NCI-H1436 treated with DMSO at 0.1 percent for 48 hours (cell line): Measurements from ENCODE around the gene NOTCH3.

Source experiments
- DNase-seq: peaks from one replicate; lab custom pipeline; 2025; lab: John Stamatoyannopoulos, UW

The NOTCH3 gene

GRCh38 chr19:15161028-15161984 is 39.5 kb downstream of the NOTCH3 start:
- no peak for DNase-seq

- DNase-seq = no peak
Observed at GRCh38 chr19:15159251-15159650, 41.5 kb downstream of the NOTCH3 start.

DNA sequence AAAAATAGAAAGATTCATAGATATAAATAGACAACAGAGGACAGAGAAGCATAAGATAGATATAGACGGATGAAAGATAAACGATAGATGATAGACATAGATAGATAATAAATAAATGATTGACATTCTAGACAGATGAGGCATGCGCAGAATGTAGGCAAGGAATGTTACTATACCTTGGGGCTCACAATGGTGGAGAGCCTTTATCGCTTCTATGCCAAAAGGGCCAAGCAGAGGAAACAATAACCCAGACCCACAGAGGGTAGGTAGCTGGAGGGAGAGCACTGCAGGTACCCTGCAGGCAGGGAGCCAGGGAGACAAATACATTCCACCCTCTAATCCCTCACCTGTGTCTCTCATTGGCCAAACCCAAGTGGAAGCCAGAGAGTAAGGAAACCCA is 44.4 kb downstream of the NOTCH3 start:
- no peak for DNase-seq

DNA sequence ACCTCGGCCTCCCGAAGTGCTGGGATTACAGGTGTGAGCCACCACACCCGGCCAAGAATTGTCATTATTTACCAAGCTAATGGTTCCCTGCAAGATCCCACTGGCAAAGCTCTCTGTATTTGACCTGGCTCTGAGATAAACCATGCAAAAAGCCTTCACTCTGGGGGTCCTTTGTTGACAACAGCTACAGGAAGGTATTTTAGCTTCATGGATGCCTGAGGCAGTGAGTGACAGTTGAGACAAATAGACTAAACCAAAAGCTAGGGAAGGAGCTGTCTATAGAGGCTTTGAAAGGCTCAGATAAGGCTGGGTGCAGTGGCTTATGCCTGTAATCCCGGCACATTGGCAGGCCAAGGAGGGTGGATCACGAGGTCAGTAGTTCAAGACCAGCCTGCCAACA is 45.5 kb downstream of the NOTCH3 start:
- DNase-seq = no peak

GRCh38 chr19:15154002-15154612 is 46.7 kb downstream of the NOTCH3 start:
- no peak for DNase-seq

GRCh38 chr19:15149737-15150136 is 51.1 kb downstream of the NOTCH3 start:
- no peak for DNase-seq

- DNase-seq = no peak
Observed at GRCh38 chr19:15147090-15147489, 53.7 kb downstream of the NOTCH3 start.

DNA sequence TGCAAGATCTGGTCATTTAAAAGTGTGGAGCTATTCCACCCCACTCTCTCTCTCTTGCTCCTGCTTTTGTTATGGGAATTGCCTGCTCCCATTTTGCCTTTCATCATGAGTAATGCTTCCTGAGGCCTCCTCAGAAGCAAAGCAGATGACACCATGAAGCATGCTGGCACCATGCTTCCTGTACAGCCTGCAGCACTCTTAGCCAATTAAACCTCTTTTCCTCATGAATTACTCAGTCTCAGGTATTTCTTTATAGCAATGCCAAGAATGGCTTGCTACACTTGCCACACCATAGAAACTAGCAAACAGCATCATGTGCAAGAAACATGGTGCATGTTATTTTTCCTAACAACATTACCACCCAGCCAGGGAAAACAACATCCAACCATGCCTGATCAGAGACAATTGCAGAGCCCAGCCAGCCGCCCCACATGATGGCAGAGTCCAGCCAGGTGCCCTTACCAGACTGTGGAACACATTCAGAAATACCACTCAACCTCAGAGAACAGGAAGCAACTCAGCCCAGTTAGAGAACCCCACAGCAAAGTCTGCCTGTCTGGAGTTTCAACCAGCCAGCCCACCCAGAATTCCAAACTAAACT is 56.6 kb downstream of the NOTCH3 start:
- no peak for DNase-seq

GRCh38 chr19:15142313-15142712 is 58.5 kb downstream of the NOTCH3 start:
- DNase-seq = no peak

- DNase-seq = no peak
Observed at GRCh38 chr19:15141143-15141542, 59.7 kb downstream of the NOTCH3 start.

DNA sequence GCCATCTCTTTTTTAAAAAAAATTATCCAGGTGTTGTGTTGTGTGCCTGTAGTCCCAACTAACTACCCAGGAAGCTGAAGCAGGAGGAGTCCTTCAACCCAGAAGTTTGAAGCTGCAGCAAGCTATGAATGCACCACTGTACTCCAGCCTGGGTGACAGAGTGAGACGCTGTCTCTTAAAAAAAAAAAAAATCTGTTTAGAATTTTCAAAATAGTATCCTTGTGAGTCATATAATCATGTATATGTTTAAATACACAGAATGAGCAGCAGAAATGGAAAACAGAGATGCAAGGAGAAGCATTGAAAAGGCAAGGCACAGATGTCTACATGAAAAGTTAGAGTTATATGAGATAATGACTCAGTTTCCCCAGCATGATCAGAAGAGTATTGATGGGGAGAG is 62.4 kb downstream of the NOTCH3 start:
- DNase-seq = no peak

DNA sequence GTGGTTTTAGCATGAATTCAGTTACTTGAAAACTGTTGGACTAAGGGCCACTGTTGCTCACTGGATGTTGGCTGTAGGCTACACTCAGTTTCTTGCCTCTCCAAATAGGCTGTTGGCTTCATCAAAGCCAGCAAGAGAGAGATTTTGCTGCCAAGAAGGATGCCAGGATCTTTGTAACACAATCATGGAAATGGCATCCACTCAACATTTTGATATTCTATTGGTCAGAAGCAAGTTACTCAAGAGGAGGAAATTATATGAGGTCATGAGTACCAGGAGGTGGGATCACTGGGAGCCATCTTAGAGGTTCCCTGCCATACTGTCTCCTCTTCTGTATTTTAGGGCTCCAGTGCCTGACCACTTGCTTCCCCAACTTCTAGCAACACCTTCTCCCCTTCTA is 63.0 kb downstream of the NOTCH3 start:
- no peak for DNase-seq

DNA sequence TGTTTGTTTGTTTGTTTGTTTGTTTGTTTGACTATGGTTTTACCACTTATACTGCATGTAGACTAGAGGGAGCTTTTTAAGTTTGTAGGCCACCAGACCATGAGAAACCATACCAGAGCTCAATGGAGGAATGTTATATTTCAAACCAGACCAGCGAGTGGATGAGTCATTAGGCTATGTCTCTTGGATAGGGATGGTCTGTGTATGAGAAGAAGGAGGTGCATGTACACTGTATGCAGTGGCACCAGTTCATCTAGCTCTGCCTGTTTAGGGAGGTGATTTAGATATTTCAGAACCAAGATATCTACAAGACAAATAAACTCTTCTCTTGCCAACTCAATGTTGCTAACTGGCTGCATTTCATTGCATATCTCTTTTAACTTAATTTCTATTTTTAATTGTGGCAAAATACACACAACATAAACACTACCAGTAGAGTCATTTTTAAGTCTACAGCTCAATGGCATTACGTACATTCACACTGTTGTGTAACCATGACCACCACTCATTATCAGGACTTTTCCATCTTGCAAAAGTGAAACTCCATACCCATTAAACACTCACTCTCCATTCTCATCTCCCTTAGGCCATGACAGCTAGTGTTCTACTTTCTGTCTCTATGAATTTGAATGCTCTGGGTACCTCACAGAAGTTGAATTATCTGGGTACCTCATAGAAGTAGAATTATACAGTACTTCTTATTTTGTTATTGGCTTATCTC is 64.4 kb downstream of the NOTCH3 start:
- no peak for DNase-seq

DNA sequence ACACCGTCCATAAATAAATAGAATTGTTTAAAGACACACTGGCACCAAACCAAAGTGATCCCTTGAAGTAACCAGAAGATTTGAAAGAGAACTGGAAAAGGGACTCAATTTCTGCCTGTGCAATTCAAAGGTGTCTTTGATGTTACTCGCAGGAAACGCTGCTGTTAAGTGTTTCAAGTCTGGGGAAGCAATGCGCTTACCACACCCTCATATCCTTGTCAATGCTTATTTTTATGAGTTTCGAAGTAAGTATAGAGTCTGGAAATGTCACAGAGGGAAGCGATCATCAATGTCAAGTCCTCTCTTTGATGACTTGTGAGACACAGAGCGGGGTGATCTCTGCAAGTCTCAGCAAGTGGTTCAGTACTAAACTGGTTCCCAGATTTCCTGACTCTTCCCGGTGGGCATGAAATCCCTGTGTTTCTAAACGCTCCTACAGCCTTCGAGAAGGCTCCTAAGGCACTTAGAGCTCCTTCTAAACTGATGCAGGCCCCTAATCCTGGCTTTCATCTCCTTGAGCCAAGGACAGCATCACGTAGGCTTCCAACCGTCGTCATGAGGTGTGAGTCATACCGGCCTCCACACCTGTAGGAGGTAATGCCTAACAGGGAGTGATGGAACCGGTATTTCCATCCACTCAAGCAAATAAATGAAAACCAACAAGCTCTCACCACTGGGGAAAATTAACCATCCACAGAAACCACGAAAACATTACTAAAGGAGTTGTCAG is 70.8 kb downstream of the NOTCH3 start:
- DNase-seq = no peak

- DNase-seq = no peak
Observed at GRCh38 chr19:15128162-15128770, 72.5 kb downstream of the NOTCH3 start.

DNA sequence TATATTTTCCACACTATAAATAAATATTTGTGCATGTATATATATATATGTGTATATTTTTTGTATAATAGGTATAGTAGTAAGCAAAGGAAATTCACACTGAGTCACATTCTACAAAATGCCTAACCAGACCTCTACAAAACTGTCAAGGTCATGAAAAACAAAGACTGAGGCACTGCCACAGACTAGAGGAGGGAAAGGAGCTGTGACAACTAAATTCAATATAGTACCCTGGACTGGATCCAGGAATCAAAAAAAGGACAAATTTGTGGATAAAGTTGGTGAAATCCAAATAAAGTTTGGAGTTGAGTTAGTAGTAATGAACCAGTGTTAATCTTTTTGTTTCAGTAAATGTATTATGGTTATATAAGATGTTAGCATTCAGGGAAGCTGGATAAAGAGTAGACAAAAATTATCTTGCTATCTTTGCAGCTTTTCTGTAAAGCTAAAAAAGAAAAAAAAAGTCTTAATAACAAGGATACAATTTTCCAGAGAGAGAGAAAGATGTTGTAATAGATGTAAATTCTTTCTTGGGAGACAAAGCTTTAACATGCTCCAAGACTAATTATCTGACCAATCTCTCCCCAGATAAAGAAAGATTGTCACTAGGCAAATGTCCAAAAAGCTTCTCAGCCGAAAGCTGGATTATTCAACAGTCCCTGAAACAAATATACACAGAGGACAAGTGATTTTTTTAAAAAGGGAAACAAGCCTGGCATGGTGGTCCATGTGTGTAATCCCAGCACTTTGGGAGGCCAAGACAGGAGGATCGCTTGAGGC is 74.5 kb downstream of the NOTCH3 start:
- no peak for DNase-seq

DNA sequence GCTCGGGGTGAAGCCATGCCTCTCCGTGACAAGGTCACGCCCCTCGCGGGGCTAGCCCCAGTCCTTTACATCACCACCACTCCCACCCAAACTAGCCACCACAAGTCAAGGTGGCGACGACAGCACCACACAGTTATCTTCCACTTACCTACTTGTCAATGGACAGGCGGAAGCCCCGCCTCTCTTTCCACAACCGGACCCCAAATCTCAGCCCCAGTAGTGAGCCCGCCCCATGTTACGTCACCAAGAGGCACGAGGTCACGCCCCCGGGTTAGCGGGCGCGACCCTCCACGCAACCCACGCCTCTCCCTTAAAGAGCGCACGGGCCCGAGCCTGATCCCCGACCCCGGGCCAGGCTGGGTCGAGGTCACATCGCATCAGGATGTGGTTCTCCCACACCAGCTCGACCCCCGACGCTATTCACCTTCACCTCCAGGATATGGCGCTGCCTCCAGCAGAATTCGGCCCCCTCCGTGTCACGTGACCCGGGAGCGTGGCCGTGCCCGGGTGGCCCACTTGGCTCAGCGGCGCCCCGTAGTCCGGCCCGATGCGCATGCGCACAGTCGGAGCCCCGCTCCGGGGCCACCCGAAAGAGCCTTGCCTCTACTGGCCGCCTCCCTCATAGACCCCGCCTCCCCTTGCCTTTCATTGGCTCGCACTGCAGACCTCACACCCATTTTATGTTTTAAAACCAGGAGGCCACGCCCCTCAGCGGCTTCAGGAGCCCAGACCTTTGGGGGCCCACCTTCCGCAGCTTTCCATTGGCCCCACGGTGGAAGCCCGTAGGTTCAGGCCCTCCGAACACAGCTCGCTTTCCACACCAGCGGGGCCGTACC is 75.3 kb downstream of the NOTCH3 start:
- peak; percentile 86 for DNase-seq

DNA sequence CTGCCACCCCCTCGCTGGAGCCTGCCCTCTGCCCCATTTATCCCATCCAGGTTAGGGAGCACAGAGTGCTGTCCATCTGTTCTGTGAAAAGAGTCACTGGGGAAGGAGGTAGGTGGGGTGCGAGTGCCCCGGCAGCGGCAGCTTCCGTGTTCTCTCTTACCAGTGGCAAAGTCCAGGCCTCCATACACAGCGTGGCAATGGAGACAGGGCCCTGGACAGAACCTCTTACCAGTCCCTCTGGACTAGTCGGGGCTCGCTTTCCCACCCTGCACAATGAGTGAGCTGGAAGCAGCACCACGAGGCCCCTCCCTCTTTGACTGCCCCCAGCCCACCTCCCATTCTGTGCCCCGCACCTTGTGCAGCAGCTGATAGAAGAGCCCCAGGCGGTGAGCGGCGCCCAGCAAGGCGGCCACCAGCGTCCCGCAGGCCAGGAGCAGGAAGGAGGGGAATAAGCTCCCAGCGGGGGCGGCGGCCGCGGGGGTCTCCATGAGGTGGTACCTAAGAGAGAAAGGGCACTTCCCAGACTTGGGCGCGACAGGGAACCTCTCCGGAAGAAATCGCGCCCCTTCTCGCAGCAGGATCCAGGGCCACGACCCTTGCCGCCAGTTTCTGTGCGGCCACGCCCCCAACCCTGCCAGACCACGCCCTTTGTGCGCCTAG is 76.1 kb downstream of the NOTCH3 start:
- no peak for DNase-seq

- no peak for DNase-seq
Observed at GRCh38 chr19:15123900-15124299, 76.9 kb downstream of the NOTCH3 start.
